ENCODE results near the gene CEACAM5.
"Not testable (repeated sequence)": the region's sequence is repeated elsewhere in the genome, so short reads cannot be mapped to it uniquely, and the experiment has no call there.

Gene CEACAM5

GRCh38 chr19:41701401-41702075, 6.9 kb upstream of the CEACAM5 start:
- FAIRE-seq, result no peak

DNA sequence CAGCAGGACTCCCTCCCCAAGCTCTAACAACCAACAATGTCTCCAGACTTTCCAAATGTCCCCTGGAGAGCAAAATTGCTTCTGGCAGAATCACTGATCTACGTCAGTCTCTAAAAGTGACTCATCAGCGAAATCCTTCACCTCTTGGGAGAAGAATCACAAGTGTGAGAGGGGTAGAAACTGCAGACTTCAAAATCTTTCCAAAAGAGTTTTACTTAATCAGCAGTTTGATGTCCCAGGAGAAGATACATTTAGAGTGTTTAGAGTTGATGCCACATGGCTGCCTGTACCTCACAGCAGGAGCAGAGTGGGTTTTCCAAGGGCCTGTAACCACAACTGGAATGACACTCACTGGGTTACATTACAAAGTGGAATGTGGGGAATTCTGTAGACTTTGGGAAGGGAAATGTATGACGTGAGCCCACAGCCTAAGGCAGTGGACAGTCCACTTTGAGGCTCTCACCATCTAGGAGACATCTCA, 6.2 kb upstream of the CEACAM5 start:
- no peak for FAIRE-seq

DNA sequence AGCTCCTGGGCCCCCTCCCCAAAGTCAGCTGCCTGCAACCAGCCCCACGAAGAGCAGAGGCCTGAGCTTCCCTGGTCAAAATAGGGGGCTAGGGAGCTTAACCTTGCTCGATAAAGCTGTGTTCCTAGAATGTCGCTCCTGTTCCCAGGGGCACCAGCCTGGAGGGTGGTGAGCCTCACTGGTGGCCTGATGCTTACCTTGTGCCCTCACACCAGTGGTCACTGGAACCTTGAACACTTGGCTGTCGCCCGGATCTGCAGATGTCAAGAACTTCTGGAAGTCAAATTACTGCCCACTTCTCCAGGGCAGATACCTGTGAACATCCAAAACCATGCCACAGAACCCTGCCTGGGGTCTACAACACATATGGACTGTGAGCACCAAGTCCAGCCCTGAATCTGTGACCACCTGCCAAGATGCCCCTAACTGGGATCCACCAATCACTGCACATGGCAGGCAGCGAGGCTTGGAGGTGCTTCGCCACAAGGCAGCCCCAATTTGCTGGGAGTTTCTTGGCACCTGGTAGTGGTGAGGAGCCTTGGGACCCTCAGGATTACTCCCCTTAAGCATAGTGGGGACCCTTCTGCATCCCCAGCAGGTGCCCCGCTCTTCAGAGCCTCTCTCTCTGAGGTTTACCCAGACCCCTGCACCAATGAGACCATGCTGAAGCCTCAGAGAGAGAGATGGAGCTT, 4.7 kb upstream of the CEACAM5 start:
- no peak for FAIRE-seq

- FAIRE-seq, result no peak
Observed at GRCh38 chr19:41705393-41706174, 2.8 kb upstream of the CEACAM5 start.

GRCh38 chr19:41706741-41707501, 1.5 kb upstream of the CEACAM5 start:
- FAIRE-seq, result no peak

DNA sequence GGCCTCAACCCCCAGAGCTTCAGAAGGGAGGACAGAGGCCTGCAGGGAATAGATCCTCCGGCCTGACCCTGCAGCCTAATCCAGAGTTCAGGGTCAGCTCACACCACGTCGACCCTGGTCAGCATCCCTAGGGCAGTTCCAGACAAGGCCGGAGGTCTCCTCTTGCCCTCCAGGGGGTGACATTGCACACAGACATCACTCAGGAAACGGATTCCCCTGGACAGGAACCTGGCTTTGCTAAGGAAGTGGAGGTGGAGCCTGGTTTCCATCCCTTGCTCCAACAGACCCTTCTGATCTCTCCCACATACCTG, 969 bp upstream of the CEACAM5 start:
- FAIRE-seq, result no peak

DNA sequence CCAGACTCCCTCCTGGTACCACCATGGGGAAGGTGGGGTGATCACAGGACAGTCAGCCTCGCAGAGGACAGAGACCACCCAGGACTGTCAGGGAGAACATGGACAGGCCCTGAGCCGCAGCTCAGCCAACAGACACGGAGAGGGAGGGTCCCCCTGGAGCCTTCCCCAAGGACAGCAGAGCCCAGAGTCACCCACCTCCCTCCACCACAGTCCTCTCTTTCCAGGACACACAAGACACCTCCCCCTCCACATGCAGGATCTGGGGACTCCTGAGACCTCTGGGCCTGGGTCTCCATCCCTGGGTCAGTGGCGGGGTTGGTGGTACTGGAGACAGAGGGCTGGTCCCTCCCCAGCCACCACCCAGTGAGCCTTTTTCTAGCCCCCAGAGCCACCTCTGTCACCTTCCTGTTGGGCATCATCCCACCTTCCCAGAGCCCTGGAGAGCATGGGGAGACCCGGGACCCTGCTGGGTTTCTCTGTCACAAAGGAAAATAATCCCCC, 505 bp upstream of the CEACAM5 start:
- no peak for FAIRE-seq

- not testable (repeated sequence) for FAIRE-seq
Observed at GRCh38 chr19:41709516-41709915, 1.1 kb downstream of the CEACAM5 start.

DNA sequence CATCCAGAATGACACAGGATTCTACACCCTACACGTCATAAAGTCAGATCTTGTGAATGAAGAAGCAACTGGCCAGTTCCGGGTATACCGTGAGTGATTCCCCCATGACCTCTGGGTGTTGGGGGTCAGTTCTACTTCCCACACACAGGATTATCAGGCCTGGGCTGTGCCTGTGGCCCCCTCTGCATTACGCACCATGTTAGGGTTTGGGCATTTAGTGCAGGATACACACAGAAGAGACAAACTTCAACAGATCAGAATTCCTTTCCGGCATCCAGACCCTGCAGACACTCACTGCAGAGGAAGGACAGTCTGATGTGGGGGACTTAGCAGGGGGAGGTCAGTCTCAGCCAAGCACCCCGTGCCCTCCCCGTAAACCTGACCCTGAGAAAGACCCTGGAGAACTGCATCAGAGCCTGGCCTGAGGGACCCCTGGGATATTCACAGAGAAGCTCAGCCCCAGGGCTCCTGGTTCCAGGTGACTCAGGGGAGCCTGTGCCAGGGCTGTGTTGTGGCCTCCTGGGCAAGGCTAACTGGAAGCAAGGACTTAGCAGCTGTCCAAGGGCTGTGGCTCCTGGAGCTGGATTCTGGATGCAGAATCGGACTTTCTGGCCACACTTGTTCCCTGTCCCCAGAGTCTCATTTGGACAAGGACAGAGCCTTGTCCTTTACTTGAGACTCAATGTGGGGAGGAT, 1.7 kb downstream of the CEACAM5 start:
- FAIRE-seq, result no peak

GRCh38 chr19:41711376-41712261, 3.2 kb downstream of the CEACAM5 start:
- FAIRE-seq, result no peak

- FAIRE-seq, result no peak
Observed at GRCh38 chr19:41714598-41714997, 6.2 kb downstream of the CEACAM5 start.

DNA sequence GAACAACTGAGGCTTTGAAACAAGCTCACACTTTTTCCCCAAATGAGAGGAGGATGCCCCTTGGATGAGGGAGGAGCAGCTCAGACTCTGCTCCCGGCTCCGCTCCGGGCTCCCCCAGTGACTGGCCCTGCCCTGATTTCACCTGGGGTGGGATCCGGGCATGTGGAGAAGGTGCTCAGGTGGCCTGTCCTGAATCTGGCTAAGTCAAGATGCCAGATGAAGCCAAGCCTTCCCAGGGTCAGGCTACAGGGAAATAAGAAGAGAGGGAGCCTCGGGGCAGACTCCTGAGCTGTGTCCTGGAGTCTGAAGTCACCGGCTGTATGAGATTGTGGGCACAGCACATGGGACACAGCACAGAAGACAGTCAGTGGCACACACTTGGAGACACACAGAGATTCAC, 10.3 kb downstream of the CEACAM5 start:
- no peak for FAIRE-seq

GRCh38 chr19:41720103-41720502, 11.7 kb downstream of the CEACAM5 start:
- no peak for FAIRE-seq

- no peak for FAIRE-seq
Observed at GRCh38 chr19:41726493-41726892, 18.1 kb downstream of the CEACAM5 start.

GRCh38 chr19:41734156-41734555, 25.7 kb downstream of the CEACAM5 start:
- no peak for FAIRE-seq

DNA sequence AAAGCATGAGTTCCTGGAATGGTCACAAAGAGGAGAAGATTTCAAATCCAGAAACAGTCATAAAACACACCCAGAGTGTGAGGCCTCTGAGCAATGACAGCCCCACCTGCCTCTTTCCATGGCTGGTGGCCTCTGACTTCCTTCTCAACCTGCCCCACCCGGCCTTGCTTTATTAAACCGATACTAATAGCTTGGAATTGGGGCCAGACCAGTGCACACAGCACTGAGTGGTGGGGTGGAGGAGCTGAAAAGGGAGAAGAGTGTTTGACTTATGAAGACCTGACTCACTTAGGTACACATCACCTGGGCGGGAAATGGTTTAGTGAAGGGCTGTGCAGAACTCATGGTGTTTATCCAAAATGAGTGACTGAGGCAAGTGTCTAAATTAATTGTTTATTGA, 26.2 kb downstream of the CEACAM5 start:
- FAIRE-seq, result no peak

- FAIRE-seq, result no peak
Observed at GRCh38 chr19:41735071-41735600, 26.7 kb downstream of the CEACAM5 start.

DNA sequence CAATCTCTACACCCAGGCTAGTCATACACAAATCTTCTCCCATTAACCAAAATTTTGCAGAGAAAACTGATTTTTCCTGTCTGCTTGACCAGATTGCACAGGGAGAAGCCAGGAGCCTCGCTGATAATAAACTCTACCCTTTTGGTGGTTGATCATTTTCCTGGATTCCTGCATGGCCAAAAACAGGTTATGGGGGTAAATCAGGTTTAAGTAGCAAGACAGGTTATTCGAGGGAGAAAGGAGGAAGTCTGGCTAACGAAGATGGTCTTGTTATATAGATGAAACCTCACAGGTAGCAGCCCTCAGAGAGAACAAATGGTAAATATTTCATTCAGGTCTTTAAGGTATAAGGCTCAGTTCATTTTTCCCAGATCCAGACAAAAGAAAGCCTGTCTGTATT, 30.9 kb downstream of the CEACAM5 start:
- FAIRE-seq, result no peak

DNA sequence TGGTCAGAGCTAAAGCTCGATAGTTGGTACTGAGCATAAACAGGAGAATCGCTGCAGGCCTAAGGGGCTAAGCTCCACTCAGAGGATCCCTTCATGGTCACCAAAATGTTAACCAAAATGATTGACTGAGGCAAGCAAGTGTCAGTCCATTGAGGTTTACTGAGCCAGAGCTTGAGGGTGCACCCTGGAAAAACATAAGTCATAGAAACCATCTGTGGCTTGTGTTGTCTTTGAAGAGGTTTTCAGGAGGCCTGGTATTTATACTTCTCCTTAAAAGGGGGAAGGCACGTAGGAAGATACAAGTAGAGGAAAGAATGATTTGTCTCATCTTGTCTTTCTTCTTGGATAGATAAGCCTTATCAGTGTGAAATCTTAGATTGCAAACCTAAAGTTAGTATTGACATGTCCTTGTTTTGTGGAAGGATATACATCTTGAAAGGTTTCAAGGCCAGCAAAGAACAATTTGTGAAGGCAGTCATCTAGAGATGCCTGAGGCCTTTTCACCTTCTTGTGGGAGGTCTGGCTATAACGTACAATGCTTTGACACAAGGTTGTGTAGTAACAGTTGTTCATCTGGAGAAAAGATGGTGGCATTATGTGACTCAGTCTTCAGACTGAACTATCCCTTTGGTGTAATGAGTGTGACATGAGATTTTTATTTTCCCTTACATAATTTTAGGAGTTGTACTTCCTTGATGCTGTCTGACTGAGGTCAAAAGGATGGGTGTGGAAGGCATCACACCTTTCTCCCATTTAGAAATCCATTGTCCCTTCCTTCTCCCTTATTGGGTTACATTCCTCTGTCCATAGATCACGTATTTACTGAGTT, 32.2 kb downstream of the CEACAM5 start:
- no peak for FAIRE-seq

DNA sequence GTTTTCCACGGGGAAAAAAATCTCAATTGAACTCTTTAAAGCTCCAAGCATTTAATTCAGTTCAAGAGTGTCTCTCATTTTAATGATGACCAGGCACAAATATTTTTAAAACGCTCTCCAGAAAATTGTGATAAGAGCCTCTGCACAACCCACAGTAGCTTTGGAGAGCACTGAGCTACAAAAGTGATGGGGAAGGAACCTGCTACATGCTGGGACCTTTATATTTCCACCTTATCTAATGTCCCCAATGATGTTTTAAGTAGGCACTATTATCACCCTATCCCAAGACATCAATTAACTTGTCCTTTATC, 32.8 kb downstream of the CEACAM5 start:
- no peak for FAIRE-seq
